Activated T-helper 17 cell treated with anti-CD3 and anti-CD28 coated beads, Interleukin-2, amount 50 U/mL, for 72 hours (primary cell): ENCODE data around the gene TECTA. TPM values are rescaled to one million over a fixed set of nuclear protein-coding genes. Genes with fewer than 3 reads are reported as not detected.
"Not testable (repeated sequence)": the region's sequence is repeated elsewhere in the genome, so short reads cannot be mapped to it uniquely, and the experiment has no call there.

Experiments
- ATAC-seq: fragments of 150-1000 bp; cut with Tn5 transposase; replicated peaks from 2 replicates; pipeline ENCODE4 v1.10.0; 2021; ENCODE audit warnings: mild to moderate bottlenecking, moderate library complexity
- H3K27ac Mint-ChIP-seq: one replicate; pipeline ENCODE4 v1.8.0; 2022; ENCODE audit warnings: mixed read lengths
- H3K27me3 Mint-ChIP-seq: one replicate; pipeline ENCODE4 v1.8.0; 2022; ENCODE audit warnings: mixed read lengths
- H3K36me3 Mint-ChIP-seq: one replicate; pipeline ENCODE4 v1.8.0; 2022; ENCODE audit warnings: low read depth, mild to moderate bottlenecking, mixed read lengths
- H3K4me1 Mint-ChIP-seq: one replicate; pipeline ENCODE4 v1.8.0; 2022; ENCODE audit warnings: mixed read lengths
- H3K4me3 Mint-ChIP-seq: one replicate; pipeline ENCODE4 v1.8.0; 2022; ENCODE audit warnings: mild to moderate bottlenecking, mixed read lengths
- H3K9me3 Mint-ChIP-seq: one replicate; pipeline ENCODE4 v1.8.0; 2022; ENCODE audit warnings: mixed read lengths
- total RNA-seq, 2 donors: library from RNA; stranded (reverse); gene quantifications; one replicate each; pipeline ENCODE4 v1.2.3, GENCODE V29; 2022

TECTA gene
- total RNA-seq, 2 donors from 2014 or later: 0.24 to 0.32 TPM

DNA sequence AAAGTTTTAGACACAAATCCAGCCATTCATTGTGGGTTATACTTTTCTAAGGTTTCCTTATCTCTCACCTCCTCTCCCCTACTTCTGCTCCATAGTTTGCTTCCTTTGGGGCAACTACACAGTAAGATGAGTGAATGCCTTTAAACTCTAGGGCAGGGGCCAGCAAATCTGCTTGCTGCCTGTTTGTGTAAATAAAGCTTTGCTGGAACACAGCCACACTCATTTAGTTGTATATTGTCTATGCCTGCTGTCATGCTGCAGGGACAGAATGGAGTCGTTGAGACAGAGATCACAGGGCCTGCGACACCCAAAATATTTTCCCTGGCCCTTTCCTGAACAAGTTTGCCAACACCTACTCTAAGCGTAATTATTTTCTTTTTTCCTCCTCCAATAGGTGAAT is 58.7 kb downstream of the TECTA start:
- Mint-ChIP-seq H3K27ac (no peak overlapping the region), H3K4me3 (no peak overlapping the region), H3K27me3 (no peaks in the 10 kb centered on the region), H3K4me1 (peaks cover 4% of the 10 kb centered on the region), H3K36me3 (no peaks in the 10 kb centered on the region), H3K9me3 (no peaks in the 10 kb centered on the region)
- ATAC-seq: no peak

GRCh38 chr11:121161349-121161917 is 60.4 kb downstream of the TECTA start:
- Mint-ChIP-seq H3K4me1 (peaks cover 4% of the 10 kb centered on the region), H3K27me3 (peaks cover 3% of the 10 kb centered on the region), H3K36me3 (no peaks in the 10 kb centered on the region), H3K9me3 (no peaks in the 10 kb centered on the region), H3K27ac (no peak overlapping the region), H3K4me3 (no peak overlapping the region)
- no peak for ATAC-seq

DNA sequence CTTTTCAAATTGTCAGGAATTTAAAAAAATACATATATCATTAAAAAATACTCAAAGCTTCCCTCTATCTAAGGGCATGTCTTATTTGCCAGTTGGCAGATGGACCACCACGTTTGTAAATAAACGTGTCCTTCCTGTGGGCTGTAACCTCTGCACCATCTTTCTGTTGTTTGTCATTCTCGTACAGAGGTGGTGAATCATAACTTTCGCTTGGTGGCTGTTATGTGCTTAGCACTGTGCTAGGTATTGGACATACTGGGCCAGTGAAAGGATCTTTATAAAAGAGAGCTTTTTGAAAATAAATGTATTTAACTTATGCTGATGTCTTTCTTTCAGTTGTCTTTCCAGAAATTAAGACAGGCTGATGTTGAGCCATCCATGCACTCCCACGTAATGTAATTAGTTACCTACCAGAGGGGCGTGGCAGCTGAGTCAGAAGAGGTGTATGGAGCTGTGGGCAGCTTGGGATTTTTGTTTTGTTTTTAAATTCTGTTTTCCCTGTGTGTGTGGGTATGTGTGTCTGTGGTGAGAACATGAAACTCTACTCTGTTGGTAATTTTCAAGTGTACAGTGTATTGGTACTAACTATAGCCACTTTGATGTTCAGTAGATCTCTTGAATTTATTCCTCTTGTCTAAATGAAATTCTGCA is 62.7 kb downstream of the TECTA start:
- Mint-ChIP-seq H3K36me3 (no peaks in the 10 kb centered on the region), H3K4me1 (peaks cover 4% of the 10 kb centered on the region), H3K27ac (no peak overlapping the region), H3K4me3 (no peak overlapping the region), H3K27me3 (peaks cover 3% of the 10 kb centered on the region), H3K9me3 (no peaks in the 10 kb centered on the region)
- ATAC-seq: peak; percentile 95

DNA sequence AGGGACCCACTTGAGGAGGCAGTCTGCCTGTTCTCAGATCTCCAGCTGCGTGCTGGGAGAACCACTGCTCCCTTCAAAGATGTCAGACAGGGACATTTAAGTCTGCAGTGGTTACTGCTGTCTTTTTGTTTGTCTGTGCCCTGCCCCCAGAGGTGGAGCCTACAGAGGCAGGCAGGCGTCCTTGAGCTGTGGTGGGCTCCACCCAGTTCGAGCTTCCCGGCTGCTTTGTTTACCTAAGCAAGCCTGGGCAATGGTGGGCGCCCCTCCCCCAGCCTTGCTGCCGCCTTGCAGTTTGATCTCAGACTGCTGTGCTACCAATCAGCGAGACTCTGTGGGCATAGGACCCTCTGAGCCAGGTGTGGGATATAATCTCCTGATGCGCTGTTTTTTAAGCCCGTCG is 76.6 kb downstream of the TECTA start:
- H3K9me3 Mint-ChIP-seq: peaks cover 28% of the 10 kb centered on the region
- H3K27ac Mint-ChIP-seq, H3K4me3 Mint-ChIP-seq, H3K36me3 Mint-ChIP-seq, H3K4me1 Mint-ChIP-seq, H3K27me3 Mint-ChIP-seq, ATAC-seq: not testable (repeated sequence)

DNA sequence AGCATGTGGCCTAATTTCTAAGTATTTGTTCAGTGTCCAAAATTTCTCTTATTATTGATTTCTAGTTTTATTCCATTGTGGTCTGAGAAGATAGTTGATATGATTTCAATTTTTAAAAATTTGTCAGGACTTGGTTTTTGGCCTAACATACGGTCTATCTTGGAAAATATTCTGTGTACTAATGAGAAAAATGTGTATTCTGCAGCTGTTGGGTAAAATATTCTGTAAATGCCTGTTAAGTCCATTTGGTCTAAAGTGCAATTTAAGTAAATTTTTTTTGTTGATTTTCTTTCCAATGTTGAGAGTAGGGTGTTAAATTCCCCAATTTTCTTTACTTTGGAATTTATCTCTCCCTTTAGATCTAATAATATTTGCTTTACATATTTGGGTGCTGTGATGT is 78.3 kb downstream of the TECTA start:
- H3K27ac Mint-ChIP-seq: no peak overlapping the region
- no peak for ATAC-seq
- peaks cover 28% of the 10 kb centered on the region for H3K9me3 Mint-ChIP-seq
- H3K4me3 Mint-ChIP-seq: no peak overlapping the region
- H3K27me3 Mint-ChIP-seq: peaks cover 9% of the 10 kb centered on the region
- H3K36me3 Mint-ChIP-seq: no peaks in the 10 kb centered on the region
- H3K4me1 Mint-ChIP-seq: no peaks in the 10 kb centered on the region

GRCh38 chr11:121180183-121180582 is 79.1 kb downstream of the TECTA start:
- H3K27ac Mint-ChIP-seq: no peak overlapping the region
- no peak for ATAC-seq
- H3K4me1 Mint-ChIP-seq: no peaks in the 10 kb centered on the region
- peaks cover 17% of the 10 kb centered on the region for H3K27me3 Mint-ChIP-seq
- H3K36me3 Mint-ChIP-seq: no peaks in the 10 kb centered on the region
- no peak overlapping the region for H3K4me3 Mint-ChIP-seq
- peaks cover 27% of the 10 kb centered on the region for H3K9me3 Mint-ChIP-seq

- H3K27me3 Mint-ChIP-seq: peaks cover 31% of the 10 kb centered on the region
- no peak for ATAC-seq
- H3K36me3 Mint-ChIP-seq: no peaks in the 10 kb centered on the region
- no peak overlapping the region for H3K4me3 Mint-ChIP-seq
- H3K4me1 Mint-ChIP-seq: no peaks in the 10 kb centered on the region
- H3K27ac Mint-ChIP-seq: no peak overlapping the region
- no peaks in the 10 kb centered on the region for H3K9me3 Mint-ChIP-seq
Measured at GRCh38 chr11:121188776-121189175, 87.7 kb downstream of the TECTA start.

GRCh38 chr11:121191818-121192217 is 90.8 kb downstream of the TECTA start:
- Mint-ChIP-seq H3K4me3 (no peak overlapping the region), H3K36me3 (no peaks in the 10 kb centered on the region), H3K9me3 (no peaks in the 10 kb centered on the region), H3K4me1 (peaks cover 5% of the 10 kb centered on the region), H3K27ac (no peak overlapping the region), H3K27me3 (peaks cover 33% of the 10 kb centered on the region)
- no peak for ATAC-seq

GRCh38 chr11:121194731-121195596 is 93.9 kb downstream of the TECTA start:
- Mint-ChIP-seq H3K4me3 (no peak overlapping the region), H3K4me1 (peaks cover 5% of the 10 kb centered on the region), H3K36me3 (no peaks in the 10 kb centered on the region), H3K27me3 (peaks cover 19% of the 10 kb centered on the region), H3K27ac (no peak overlapping the region), H3K9me3 (no peaks in the 10 kb centered on the region)
- peak; percentile 79 for ATAC-seq

DNA sequence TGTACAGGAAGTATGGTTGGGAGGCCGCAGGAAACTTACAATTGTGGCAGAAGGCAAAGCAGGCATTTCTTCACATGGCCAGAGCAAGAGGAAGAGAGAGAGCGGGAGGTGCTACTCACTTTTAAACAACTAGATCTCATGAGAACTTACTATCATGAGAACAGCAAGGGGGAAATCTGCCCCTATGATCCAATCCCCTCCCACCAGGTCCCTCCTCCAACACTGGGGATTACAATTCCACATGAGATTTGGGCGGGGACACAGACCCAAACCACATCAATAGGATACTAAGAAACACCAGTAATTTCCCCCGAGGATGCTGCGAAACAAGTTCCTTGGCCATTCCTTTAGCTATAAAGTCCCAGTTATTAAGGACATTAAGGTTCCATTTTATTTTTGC is 97.4 kb downstream of the TECTA start:
- H3K4me3 Mint-ChIP-seq: no peak overlapping the region
- no peak for ATAC-seq
- no peaks in the 10 kb centered on the region for H3K9me3 Mint-ChIP-seq
- no peaks in the 10 kb centered on the region for H3K36me3 Mint-ChIP-seq
- peaks cover 20% of the 10 kb centered on the region for H3K27me3 Mint-ChIP-seq
- no peak overlapping the region for H3K27ac Mint-ChIP-seq
- H3K4me1 Mint-ChIP-seq: peaks cover 5% of the 10 kb centered on the region

- peaks cover 5% of the 10 kb centered on the region for H3K4me1 Mint-ChIP-seq
- ATAC-seq: no peak
- H3K36me3 Mint-ChIP-seq: no peaks in the 10 kb centered on the region
- no peak overlapping the region for H3K27ac Mint-ChIP-seq
- no peaks in the 10 kb centered on the region for H3K9me3 Mint-ChIP-seq
- peaks cover 24% of the 10 kb centered on the region for H3K27me3 Mint-ChIP-seq
- H3K4me3 Mint-ChIP-seq: no peak overlapping the region
Measured at GRCh38 chr11:121199516-121199915, 98.5 kb downstream of the TECTA start.

DNA sequence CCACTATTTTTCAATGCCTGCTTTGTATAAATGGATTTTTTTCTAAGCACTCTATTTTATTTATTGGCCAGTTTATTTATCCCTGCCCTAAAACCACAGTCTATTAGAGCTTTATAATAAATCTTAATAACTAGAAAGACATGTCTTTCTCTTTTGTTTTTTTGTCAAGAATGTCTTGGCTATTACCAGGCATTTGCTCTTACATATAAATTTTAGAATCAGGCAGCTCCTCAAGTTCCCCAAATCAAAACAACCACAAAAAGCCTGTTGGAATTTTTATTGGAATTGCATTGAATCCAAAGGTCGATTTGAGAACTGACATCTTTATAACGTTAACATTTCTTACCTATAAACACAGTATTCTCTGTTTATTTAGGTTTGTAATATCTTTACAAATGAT is 105.8 kb downstream of the TECTA start:
- Mint-ChIP-seq H3K4me3 (no peak overlapping the region), H3K4me1 (no peaks in the 10 kb centered on the region), H3K9me3 (no peaks in the 10 kb centered on the region), H3K27me3 (peaks cover 15% of the 10 kb centered on the region), H3K27ac (no peak overlapping the region), H3K36me3 (no peaks in the 10 kb centered on the region)
- no peak for ATAC-seq

DNA sequence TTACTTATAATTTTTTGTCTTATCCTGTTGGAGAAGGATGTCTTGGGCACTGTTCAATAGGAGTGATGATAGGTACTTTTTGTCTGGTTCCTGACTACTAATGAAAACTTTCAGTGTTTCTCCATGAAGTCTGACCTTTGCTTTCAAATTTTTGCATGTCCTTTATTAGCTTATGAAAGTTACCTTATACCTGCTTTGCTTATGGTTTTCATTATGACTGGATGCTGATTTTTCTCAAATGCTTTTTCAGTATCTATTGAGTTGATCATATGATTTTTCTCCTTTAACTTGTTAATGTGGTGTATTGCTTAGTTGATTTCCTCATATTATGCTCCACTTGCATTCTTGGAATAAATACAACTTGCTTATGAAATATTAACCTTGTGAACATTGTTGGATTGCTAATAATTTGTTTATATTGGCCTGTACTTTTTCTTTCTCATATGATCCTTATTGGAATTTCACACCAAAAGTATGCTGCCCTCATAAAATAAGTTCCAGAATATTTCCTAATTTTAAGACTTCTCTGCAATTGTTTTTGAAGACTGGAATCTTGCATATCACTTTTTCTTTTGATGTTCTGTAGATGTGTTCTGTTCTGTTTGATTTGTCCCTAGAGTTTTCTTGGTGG is 106.6 kb downstream of the TECTA start:
- Mint-ChIP-seq H3K9me3 (no peaks in the 10 kb centered on the region), H3K27ac (no peak overlapping the region), H3K27me3 (peaks cover 16% of the 10 kb centered on the region), H3K4me3 (no peak overlapping the region), H3K4me1 (no peaks in the 10 kb centered on the region), H3K36me3 (no peaks in the 10 kb centered on the region)
- no peak for ATAC-seq

GRCh38 chr11:121210445-121211080 is 109.5 kb downstream of the TECTA start:
- ATAC-seq: no peak
- H3K4me1 Mint-ChIP-seq: no peaks in the 10 kb centered on the region
- no peaks in the 10 kb centered on the region for H3K9me3 Mint-ChIP-seq
- H3K36me3 Mint-ChIP-seq: no peaks in the 10 kb centered on the region
- no peak overlapping the region for H3K4me3 Mint-ChIP-seq
- H3K27me3 Mint-ChIP-seq: peaks cover 29% of the 10 kb centered on the region
- H3K27ac Mint-ChIP-seq: no peak overlapping the region
